Measurements from ENCODE around the gene TSPAN9. TPM values are rescaled to one million over a fixed set of nuclear protein-coding genes. Genes with fewer than 3 reads are reported as not detected.

TSPAN9 gene
- total and polyA plus RNA-seq, 2 experiments from 2014 or later: 6.0 to 31.5 TPM

DNA sequence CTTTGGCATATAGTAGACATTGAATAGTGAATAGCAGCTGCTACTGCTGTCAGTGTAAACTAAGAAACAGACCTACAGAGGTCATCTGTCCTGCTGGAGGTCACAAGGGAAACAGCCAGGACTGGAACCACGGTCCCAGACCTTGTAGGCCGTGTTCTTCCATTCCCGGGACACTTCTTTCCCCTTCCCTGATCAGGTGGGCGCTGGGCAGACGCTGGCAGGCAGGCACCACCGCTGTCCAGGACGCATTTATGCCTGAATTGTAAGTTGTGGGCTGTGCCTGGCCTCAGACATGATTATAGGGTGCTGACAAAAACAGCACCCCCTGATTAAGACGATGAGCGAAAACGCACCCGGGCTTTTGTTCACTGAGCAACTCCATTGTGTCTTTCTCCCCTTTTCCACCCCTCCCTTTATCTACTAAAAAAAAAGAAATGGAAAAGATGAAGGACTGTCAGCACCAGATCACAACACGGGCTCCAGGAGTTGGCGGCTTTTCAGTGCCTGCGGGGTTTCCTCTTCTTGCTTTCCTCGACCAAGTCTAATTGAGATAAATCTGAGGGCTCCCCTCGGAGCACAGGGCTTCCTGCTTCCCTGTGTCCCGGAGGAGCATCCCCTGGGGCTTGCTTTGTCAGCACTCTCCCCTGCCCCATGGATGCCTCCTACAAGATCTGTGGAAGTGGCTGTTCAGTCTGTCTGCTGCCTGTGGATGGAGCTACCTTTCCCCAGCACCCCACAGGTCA lies 80.6 kb downstream of the TSPAN9 start (continued):
- TF ChIP-seq, protein P1, sequence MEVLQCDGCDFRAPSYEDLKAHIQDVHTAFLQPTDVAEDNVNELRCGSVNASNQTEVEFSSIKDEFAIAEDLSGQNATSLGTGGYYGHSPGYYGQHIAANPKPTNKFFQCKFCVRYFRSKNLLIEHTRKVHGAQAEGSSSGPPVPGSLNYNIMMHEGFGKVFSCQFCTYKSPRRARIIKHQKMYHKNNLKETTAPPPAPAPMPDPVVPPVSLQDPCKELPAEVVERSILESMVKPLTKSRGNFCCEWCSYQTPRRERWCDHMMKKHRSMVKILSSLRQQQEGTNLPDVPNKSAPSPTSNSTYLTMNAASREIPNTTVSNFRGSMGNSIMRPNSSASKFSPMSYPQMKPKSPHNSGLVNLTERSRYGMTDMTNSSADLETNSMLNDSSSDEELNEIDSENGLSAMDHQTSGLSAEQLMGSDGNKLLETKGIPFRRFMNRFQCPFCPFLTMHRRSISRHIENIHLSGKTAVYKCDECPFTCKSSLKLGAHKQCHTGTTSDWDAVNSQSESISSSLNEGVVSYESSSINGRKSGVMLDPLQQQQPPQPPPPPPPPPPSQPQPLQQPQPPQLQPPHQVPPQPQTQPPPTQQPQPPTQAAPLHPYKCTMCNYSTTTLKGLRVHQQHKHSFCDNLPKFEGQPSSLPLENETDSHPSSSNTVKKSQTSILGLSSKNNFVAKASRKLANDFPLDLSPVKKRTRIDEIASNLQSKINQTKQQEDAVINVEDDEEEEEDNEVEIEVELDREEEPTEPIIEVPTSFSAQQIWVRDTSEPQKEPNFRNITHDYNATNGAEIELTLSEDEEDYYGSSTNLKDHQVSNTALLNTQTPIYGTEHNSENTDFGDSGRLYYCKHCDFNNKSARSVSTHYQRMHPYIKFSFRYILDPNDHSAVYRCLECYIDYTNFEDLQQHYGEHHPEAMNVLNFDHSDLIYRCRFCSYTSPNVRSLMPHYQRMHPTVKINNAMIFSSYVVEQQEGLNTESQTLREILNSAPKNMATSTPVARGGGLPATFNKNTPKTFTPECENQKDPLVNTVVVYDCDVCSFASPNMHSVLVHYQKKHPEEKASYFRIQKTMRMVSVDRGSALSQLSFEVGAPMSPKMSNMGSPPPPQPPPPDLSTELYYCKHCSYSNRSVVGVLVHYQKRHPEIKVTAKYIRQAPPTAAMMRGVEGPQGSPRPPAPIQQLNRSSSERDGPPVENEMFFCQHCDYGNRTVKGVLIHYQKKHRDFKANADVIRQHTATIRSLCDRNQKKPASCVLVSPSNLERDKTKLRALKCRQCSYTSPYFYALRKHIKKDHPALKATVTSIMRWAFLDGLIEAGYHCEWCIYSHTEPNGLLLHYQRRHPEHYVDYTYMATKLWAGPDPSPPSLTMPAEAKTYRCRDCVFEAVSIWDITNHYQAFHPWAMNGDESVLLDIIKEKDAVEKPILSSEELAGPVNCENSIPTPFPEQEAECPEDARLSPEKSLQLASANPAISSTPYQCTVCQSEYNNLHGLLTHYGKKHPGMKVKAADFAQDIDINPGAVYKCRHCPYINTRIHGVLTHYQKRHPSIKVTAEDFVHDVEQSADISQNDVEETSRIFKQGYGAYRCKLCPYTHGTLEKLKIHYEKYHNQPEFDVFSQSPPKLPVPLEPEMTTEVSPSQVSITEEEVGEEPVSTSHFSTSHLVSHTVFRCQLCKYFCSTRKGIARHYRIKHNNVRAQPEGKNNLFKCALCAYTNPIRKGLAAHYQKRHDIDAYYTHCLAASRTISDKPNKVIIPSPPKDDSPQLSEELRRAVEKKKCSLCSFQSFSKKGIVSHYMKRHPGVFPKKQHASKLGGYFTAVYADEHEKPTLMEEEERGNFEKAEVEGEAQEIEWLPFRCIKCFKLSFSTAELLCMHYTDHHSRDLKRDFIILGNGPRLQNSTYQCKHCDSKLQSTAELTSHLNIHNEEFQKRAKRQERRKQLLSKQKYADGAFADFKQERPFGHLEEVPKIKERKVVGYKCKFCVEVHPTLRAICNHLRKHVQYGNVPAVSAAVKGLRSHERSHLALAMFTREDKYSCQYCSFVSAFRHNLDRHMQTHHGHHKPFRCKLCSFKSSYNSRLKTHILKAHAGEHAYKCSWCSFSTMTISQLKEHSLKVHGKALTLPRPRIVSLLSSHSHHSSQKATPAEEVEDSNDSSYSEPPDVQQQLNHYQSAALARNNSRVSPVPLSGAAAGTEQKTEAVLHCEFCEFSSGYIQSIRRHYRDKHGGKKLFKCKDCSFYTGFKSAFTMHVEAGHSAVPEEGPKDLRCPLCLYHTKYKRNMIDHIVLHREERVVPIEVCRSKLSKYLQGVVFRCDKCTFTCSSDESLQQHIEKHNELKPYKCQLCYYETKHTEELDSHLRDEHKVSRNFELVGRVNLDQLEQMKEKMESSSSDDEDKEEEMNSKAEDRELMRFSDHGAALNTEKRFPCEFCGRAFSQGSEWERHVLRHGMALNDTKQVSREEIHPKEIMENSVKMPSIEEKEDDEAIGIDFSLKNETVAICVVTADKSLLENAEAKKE (CRISPR knock-in tag; IDR thresholded peaks at IDR 0.05): no peak
- no peak for TF ChIP-seq ZNF331 (CRISPR knock-in tag; IDR thresholded peaks at IDR 0.05; ENCODE audit: low read depth)
- TF ChIP-seq POLR2AphosphoS5 (IDR thresholded peaks at IDR 0.05; ENCODE audit: low read depth): no peak
- no peak for TF ChIP-seq JUNB (IDR thresholded peaks at IDR 0.05; ENCODE audit: unreplicated experiment)

DNA sequence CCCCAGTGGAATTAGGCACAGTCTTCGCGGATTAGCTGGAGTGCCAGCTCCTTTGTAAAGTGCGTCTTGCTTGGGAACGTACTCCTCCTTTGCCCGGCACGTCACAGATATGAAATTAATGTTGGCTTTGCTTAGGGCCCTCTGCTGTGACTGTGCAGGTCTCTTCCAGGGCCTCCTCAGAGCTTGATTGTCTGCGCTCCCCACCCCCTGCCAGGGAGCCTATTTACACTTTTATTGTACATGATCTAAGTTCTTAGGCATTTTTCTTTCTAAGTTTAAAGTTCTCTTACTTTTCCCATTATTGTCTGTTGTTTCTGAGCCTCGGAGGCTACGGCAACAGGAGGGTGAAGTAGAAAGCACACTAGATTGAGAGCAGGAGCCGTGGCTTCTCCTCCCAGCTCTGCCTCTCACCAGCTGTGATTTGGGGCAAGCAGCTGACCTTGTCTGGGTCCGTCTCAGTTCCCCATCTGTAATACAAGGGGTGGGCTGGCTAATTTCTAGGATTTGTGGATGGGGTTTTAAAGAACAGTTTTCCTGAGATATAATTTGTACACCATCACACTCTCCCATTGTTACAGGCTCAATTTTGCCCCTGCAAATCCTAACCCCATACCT lies 81.8 kb downstream of the TSPAN9 start:
- no peak overlapping the region for H3K4me2 ChIP-seq
- peaks cover 48% of the 10 kb centered on the region for H3K4me1 Mint-ChIP-seq
- H3K79me2 ChIP-seq (replicated peaks; ENCODE audit: insufficient read depth): no peaks in the 10 kb centered on the region; the same call in 1 of the 2 replicates
- H3K36me3 ChIP-seq (ENCODE audit: insufficient read depth): peaks cover 5% of the 10 kb centered on the region; the same call in 1 of the 2 replicates
- H3K27ac Mint-ChIP-seq: peak overlapping the region; percentile 82; the same call in 1 of the 2 replicates
- 0 out of 2 replicates have a peak, but pooled peaks cover 8% of the 10 kb centered on the region for H3K4me1 ChIP-seq (ENCODE audit: insufficient read depth)
- peaks cover 23% of the 10 kb centered on the region for H3K36me3 Mint-ChIP-seq (ENCODE audit: low read depth)
- DNase-seq (ENCODE audit: low spot score) (no peak), ATAC-seq (no peak)
- peaks cover 15% of the 10 kb centered on the region for H3K27me3 Mint-ChIP-seq (ENCODE audit: insufficient read depth, low read depth, poor library complexity)
- no peak overlapping the region for H3K4me3 Mint-ChIP-seq
- H3K27me3 ChIP-seq (ENCODE audit: insufficient read depth): no peaks in the 10 kb centered on the region
- no peak overlapping the region for H3K27ac ChIP-seq (ENCODE audit: low read depth)
- no peak overlapping the region for H2AFZ ChIP-seq
- H3K9me3 Mint-ChIP-seq: peaks cover 11% of the 10 kb centered on the region
- H3F3A ChIP-seq (replicated peaks; ENCODE audit: low read depth): no peaks in the 10 kb centered on the region
- H3K4me3 ChIP-seq: no peak overlapping the region
- peaks cover 4% of the 10 kb centered on the region; the same call in 1 of the 2 replicates for H4K20me1 ChIP-seq (replicated peaks; ENCODE audit: insufficient read depth)
- H3K9me2 ChIP-seq (ENCODE audit: insufficient read depth): no peaks in the 10 kb centered on the region
- TF ChIP-seq, protein P1 (CRISPR knock-in tag; IDR thresholded peaks at IDR 0.05): no peak
- TF ChIP-seq STAT1 (IDR thresholded peaks at IDR 0.05; ENCODE audit: unreplicated experiment): no peak
- TF ChIP-seq EZH2 (IDR thresholded peaks at IDR 0.05; ENCODE audit: low read depth, unreplicated experiment): no peak
- TF ChIP-seq, protein P2, sequence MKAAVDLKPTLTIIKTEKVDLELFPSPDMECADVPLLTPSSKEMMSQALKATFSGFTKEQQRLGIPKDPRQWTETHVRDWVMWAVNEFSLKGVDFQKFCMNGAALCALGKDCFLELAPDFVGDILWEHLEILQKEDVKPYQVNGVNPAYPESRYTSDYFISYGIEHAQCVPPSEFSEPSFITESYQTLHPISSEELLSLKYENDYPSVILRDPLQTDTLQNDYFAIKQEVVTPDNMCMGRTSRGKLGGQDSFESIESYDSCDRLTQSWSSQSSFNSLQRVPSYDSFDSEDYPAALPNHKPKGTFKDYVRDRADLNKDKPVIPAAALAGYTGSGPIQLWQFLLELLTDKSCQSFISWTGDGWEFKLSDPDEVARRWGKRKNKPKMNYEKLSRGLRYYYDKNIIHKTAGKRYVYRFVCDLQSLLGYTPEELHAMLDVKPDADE (IDR thresholded peaks at IDR 0.05): no peak
